Ascending aorta (tissue), 2 donors: Measurements from ENCODE around the gene CCDC197. TPM values are rescaled to one million over a fixed set of nuclear protein-coding genes. Genes with fewer than 3 reads are reported as not detected.

Experiments used
- DNase-seq, 2 donors: peaks; one replicate each; pipeline ENCODE4 v3.0.0-alpha.2; 2019; ENCODE audit warnings: low spot score in 2 of 2
- H3K27ac ChIP-seq, 2 donors: fragments of 200-600 bp; sonication (generic); one replicate each; pipeline ENCODE4 v1.5.1; 2016 to 2017; ENCODE audit warnings: mild to moderate bottlenecking in 1 of 2
- H3K27me3 ChIP-seq: fragments of 200-600 bp; sonication (generic); one replicate; pipeline ENCODE4 v1.5.1; 2017
- H3K36me3 ChIP-seq, 2 donors: fragments of 200-600 bp; sonication (generic); one replicate each; pipeline ENCODE4 v1.5.1; 2016
- H3K4me1 ChIP-seq, 2 donors: fragments of 200-600 bp; sonication (generic); one replicate each; pipeline ENCODE4 v1.5.1; 2016 to 2017; ENCODE audit warnings: mild to moderate bottlenecking in 1 of 2
- H3K4me3 ChIP-seq, 2 donors: fragments of 200-600 bp; sonication (generic); one replicate each; pipeline ENCODE4 v1.5.1; 2016 to 2017; ENCODE audit warnings: mild to moderate bottlenecking in 1 of 2
- H3K9me3 ChIP-seq, 2 donors: fragments of 200-600 bp; sonication (generic); one replicate each; pipeline ENCODE4 v1.5.1; 2016
- CTCF ChIP-seq, 3 experiments: fragments of 200-600 bp in 2 of 3; fragments of 450-650 bp in 1 of 3; sonication (generic) in 2 of 3; IDR thresholded peaks; one replicate each; pipeline ENCODE4 v1.5.1; 2016 to 2019; ENCODE audit warnings: antibody characterized with exemption in 3 of 3, mild to moderate bottlenecking in 1 of 3, moderate library complexity in 1 of 3
- intact Hi-C: fragments of 100-400 bp; cut with DNase I; formaldehyde crosslinking; loops from one replicate; pipeline ENCODE4 v1.15.1; 2023
- total RNA-seq: library from RNA; depleted of rRNA; stranded (reverse); fragments of >200 nt; gene quantifications from one replicate; pipeline ENCODE4 v1.1.0, GENCODE V29; 2016

CCDC197 gene
- total RNA-seq, 1 donor from 2014 or later = not detected

- Histone ChIP-seq H3K27ac (no peak overlapping the region), H3K36me3 (peaks cover 0 to 13% of the 10 kb centered on the region in 2 donors), H3K9me3 (no peaks in the 10 kb centered on the region), H3K4me3 (no peak overlapping the region), H3K4me1 (peaks cover 0 to 3% of the 10 kb centered on the region in 2 donors), H3K27me3 (no peaks in the 10 kb centered on the region)
- no peak for TF ChIP-seq CTCF (IDR thresholded peaks at IDR 0.05)
- no peak for DNase-seq
- intact Hi-C loops = no loop called here
Measured at GRCh38 chr14:94040247-94040646, 43.1 kb downstream of the CCDC197 start.

GRCh38 chr14:94040796-94041195, 43.7 kb downstream of the CCDC197 start:
- Histone ChIP-seq H3K27ac (no peak overlapping the region), H3K9me3 (no peaks in the 10 kb centered on the region), H3K4me3 (no peak overlapping the region), H3K36me3 (peaks cover 0 to 18% of the 10 kb centered on the region in 2 donors), H3K27me3 (no peaks in the 10 kb centered on the region), H3K4me1 (peaks cover 0 to 3% of the 10 kb centered on the region in 2 donors)
- no peak for DNase-seq
- intact Hi-C loops = no loop called here
- TF ChIP-seq CTCF (IDR thresholded peaks at IDR 0.05) = no peak

GRCh38 chr14:94041551-94042346, 44.6 kb downstream of the CCDC197 start:
- no peak for DNase-seq
- peaks cover 0 to 3% of the 10 kb centered on the region in 2 donors for H3K4me1 ChIP-seq
- no peak overlapping the region for H3K27ac ChIP-seq
- peaks cover 7 to 28% of the 10 kb centered on the region in 2 donors for H3K36me3 ChIP-seq
- H3K9me3 ChIP-seq = no peaks in the 10 kb centered on the region
- H3K4me3 ChIP-seq = no peak overlapping the region
- intact Hi-C loops = no loop called here
- no peak for TF ChIP-seq CTCF (IDR thresholded peaks at IDR 0.05)
- H3K27me3 ChIP-seq = no peaks in the 10 kb centered on the region

- Histone ChIP-seq H3K4me1 (peaks cover 0 to 3% of the 10 kb centered on the region in 2 donors), H3K27ac (no peak overlapping the region), H3K36me3 (peaks cover 15 to 36% of the 10 kb centered on the region in 2 donors), H3K9me3 (no peaks in the 10 kb centered on the region), H3K27me3 (no peaks in the 10 kb centered on the region), H3K4me3 (no peak overlapping the region)
- TF ChIP-seq CTCF (IDR thresholded peaks at IDR 0.05) = no peak
- no peak for DNase-seq
- intact Hi-C loops = no loop called here
Measured at GRCh38 chr14:94042433-94043091, 45.5 kb downstream of the CCDC197 start.

GRCh38 chr14:94043111-94043755, 46.1 kb downstream of the CCDC197 start:
- intact Hi-C loops = no loop called here
- no peak overlapping the region for H3K4me3 ChIP-seq
- no peaks in the 10 kb centered on the region for H3K27me3 ChIP-seq
- no peaks in the 10 kb centered on the region for H3K9me3 ChIP-seq
- H3K27ac ChIP-seq = no peak overlapping the region
- peaks cover 22 to 43% of the 10 kb centered on the region in 2 donors for H3K36me3 ChIP-seq
- H3K4me1 ChIP-seq = peaks cover 0 to 3% of the 10 kb centered on the region in 2 donors
- DNase-seq = no peak
- TF ChIP-seq CTCF (IDR thresholded peaks at IDR 0.05) = no peak
